Tibial nerve (tissue), 3 donors: ENCODE measurements around the gene HSD17B8.

Source experiments
- POLR2A ChIP-seq, 2 donors: fragments of 450-650 bp; IDR thresholded peaks; one replicate each; pipeline ENCODE4 v1.6.1; 2017; ENCODE audit warnings: antibody characterized with exemption in 2 of 2, mild to moderate bottlenecking in 2 of 2, moderate library complexity in 2 of 2
- TF ChIP-seq, protein P1 (sequence below), 5 experiments: fragments of 200-600 bp in 3 of 5; fragments of 450-650 bp in 2 of 5; sonication (generic) in 3 of 5; IDR thresholded peaks; one replicate each; pipeline ENCODE4 v1.5.1; 2016 to 2019; ENCODE audit warnings: antibody characterized with exemption in 5 of 5, mild to moderate bottlenecking in 3 of 5, moderate library complexity in 2 of 5

DNA sequence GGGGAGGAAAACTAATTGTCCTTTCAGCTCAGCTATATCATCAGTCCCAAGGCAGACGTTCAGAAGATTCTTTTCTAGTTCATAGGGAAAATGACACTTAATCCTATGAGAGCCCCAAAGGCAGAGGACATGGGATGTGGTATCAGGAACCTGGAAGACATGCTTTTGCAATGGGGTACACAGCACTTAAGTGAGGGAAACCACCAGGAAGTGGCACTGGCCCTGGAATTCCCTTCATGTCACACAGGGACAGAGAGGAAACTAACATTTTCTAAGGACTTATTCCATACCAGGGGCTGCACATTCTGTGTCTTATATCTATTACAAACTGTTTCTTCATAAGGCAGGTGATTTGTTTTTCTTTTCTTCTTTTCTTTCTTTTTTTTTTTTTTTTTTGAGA, 39.0 kb downstream of the HSD17B8 start:
- TF ChIP-seq POLR2A (IDR thresholded peaks at IDR 0.05): no peak
- TF ChIP-seq, protein P1, sequence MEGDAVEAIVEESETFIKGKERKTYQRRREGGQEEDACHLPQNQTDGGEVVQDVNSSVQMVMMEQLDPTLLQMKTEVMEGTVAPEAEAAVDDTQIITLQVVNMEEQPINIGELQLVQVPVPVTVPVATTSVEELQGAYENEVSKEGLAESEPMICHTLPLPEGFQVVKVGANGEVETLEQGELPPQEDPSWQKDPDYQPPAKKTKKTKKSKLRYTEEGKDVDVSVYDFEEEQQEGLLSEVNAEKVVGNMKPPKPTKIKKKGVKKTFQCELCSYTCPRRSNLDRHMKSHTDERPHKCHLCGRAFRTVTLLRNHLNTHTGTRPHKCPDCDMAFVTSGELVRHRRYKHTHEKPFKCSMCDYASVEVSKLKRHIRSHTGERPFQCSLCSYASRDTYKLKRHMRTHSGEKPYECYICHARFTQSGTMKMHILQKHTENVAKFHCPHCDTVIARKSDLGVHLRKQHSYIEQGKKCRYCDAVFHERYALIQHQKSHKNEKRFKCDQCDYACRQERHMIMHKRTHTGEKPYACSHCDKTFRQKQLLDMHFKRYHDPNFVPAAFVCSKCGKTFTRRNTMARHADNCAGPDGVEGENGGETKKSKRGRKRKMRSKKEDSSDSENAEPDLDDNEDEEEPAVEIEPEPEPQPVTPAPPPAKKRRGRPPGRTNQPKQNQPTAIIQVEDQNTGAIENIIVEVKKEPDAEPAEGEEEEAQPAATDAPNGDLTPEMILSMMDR (IDR thresholded peaks at IDR 0.05): no peak
